IMR-90 (cell line): ENCODE results near the gene COQ10A. TPM values are rescaled to one million over a fixed set of nuclear protein-coding genes. Genes with fewer than 3 reads are reported as not detected.

Experiments
- ATAC-seq: fragments of 200-7000 bp; cut with Tn5 transposase; 2 replicates; pipeline ENCODE4 v1.9.1; 2020; ENCODE audit warnings: low read depth, mild to moderate bottlenecking, moderate library complexity
- BruUV-seq: library from RNA; stranded (reverse); fragments of 400-500 nt; replicated peaks from 2 replicates; lab custom pipeline; 2021; lab: Mats Ljungman, UMichigan
- CTCF ChIA-PET: fragments of 300-600 bp; formaldehyde crosslinking; extraction: SDS; loops from one replicate; lab custom pipeline; 2021; ENCODE audit warnings: antibody characterized with exemption; lab: Yijun Ruan, JAX
- POLR2A ChIA-PET: fragments of 300-600 bp; sonication (Branson Sonifier 250); formaldehyde crosslinking; loops from one replicate; lab custom pipeline; 2022; ENCODE audit warnings: antibody characterized with exemption; ENCODE audit not compliant: unreplicated experiment; lab: Charles Lee
- DNase-seq: peaks from one replicate; pipeline ENCODE4 v3.0.0; 2013
- H2AFZ ChIP-seq: replicated peaks from 2 replicates; pipeline ENCODE3; 2013; ENCODE audit warnings: low read length, mild to moderate bottlenecking; ENCODE audit not compliant: poor library complexity
- H2AK5ac ChIP-seq: 2 replicates; pipeline ENCODE4 v1.6.1; 2013; ENCODE audit warnings: low read depth, low read length, inconsistent platforms
- H2AK9ac ChIP-seq: replicated peaks from 2 replicates; pipeline ENCODE3; 2013; ENCODE audit warnings: mild to moderate bottlenecking, low read depth, low read length, moderate library complexity; ENCODE audit not compliant: poor library complexity
- H2BK120ac ChIP-seq: 2 replicates; pipeline ENCODE4 v1.6.1; 2013; ENCODE audit warnings: low read depth, low read length, inconsistent platforms
- H2BK15ac ChIP-seq: 3 replicates; pipeline ENCODE4 v1.6.1; 2013; ENCODE audit warnings: low read depth, low read length, inconsistent platforms
- H2BK20ac ChIP-seq: 2 replicates; pipeline ENCODE4 v1.6.1; 2013; ENCODE audit warnings: low read depth, mild to moderate bottlenecking, inconsistent platforms, low read length, moderate library complexity
- H2BK5ac ChIP-seq: 2 replicates; pipeline ENCODE4 v1.6.1; 2013; ENCODE audit warnings: mild to moderate bottlenecking, low read depth, low read length, inconsistent platforms; ENCODE audit not compliant: poor library complexity, severe bottlenecking
- H3K14ac ChIP-seq: replicated peaks from 2 replicates; pipeline ENCODE4 v1.6.1; 2013; ENCODE audit warnings: low read depth, low read length, inconsistent platforms
- H3K18ac ChIP-seq: 2 replicates; pipeline ENCODE4 v1.6.1; 2013; ENCODE audit warnings: low read depth, low read length, control low read depth
- H3K23ac ChIP-seq: 2 replicates; pipeline ENCODE4 v1.6.1; 2013; ENCODE audit warnings: low read depth, low read length, inconsistent platforms
- H3K27ac ChIP-seq: 2 replicates; pipeline ENCODE4 v1.5.1; 2013; ENCODE audit warnings: mild to moderate bottlenecking, control low read depth, low read length; ENCODE audit not compliant: insufficient read depth
- H3K27me3 ChIP-seq: 2 replicates; pipeline ENCODE4 v1.6.1; 2013; ENCODE audit warnings: low read length; ENCODE audit not compliant: control insufficient read depth, insufficient read depth
- H3K36me3 ChIP-seq: 2 replicates; pipeline ENCODE4 v1.6.1; 2013; ENCODE audit warnings: low read length, mixed read lengths; ENCODE audit not compliant: control insufficient read depth, insufficient read depth
- H3K4ac ChIP-seq: 2 replicates; pipeline ENCODE4 v1.6.1; 2013; ENCODE audit warnings: low read depth, low read length, inconsistent platforms
- H3K4me1 ChIP-seq: 2 replicates; pipeline ENCODE4 v1.6.1; 2013; ENCODE audit warnings: low read length, mixed read lengths; ENCODE audit not compliant: control insufficient read depth, insufficient read depth
- H3K4me2 ChIP-seq: 2 replicates; pipeline ENCODE4 v1.6.1; 2013; ENCODE audit warnings: low read depth, mild to moderate bottlenecking, control low read depth, low read length, moderate library complexity
- H3K4me3 ChIP-seq: 2 replicates; pipeline ENCODE4 v1.5.1; 2013; ENCODE audit warnings: low read depth, mild to moderate bottlenecking, control low read depth, low read length, moderate library complexity; ENCODE audit not compliant: insufficient read depth
- H3K56ac ChIP-seq: 2 replicates; pipeline ENCODE4 v1.6.1; 2013; ENCODE audit warnings: low read length, inconsistent platforms; ENCODE audit not compliant: insufficient read depth; ENCODE audit errors: extremely low read depth
- H3K79me1 ChIP-seq, 2 experiments: 2 replicates each; pipeline ENCODE4 v1.6.1; 2013; ENCODE audit warnings: low read length in 2 of 2, inconsistent platforms in 1 of 2, low read depth in 1 of 2
- H3K9ac ChIP-seq: 2 replicates; pipeline ENCODE4 v1.6.1; 2013; ENCODE audit warnings: low read depth, low read length, control low read depth
- H3K9me1 ChIP-seq: 2 replicates; pipeline ENCODE4 v1.6.1; 2013; ENCODE audit warnings: low read length, inconsistent platforms; ENCODE audit not compliant: insufficient read depth
- H3K9me3 ChIP-seq: 2 replicates; pipeline ENCODE4 v1.6.1; 2013; ENCODE audit warnings: low read length; ENCODE audit not compliant: control insufficient read depth, insufficient read depth
- H4K20me1 ChIP-seq: 2 replicates; pipeline ENCODE4 v1.6.1; 2013; ENCODE audit warnings: low read length, inconsistent platforms; ENCODE audit not compliant: insufficient read depth
- H4K5ac ChIP-seq: 2 replicates; pipeline ENCODE4 v1.6.1; 2013; ENCODE audit warnings: mild to moderate bottlenecking, low read depth, low read length, control low read depth
- H4K8ac ChIP-seq, 2 experiments: 2 replicates each; pipeline ENCODE4 v1.6.1; 2013; ENCODE audit warnings: low read depth in 2 of 2, low read length in 2 of 2, control low read depth in 1 of 2, inconsistent platforms in 1 of 2
- H4K91ac ChIP-seq: 2 replicates; pipeline ENCODE4 v1.6.1; 2013; ENCODE audit warnings: low read depth, low read length, inconsistent platforms; ENCODE audit not compliant: insufficient read depth
- BHLHE40 ChIP-seq: fragments of 150-350 bp; IDR thresholded peaks from 2 replicates; pipeline ENCODE4 v1.6.1; 2016; ENCODE audit warnings: mild to moderate bottlenecking, low read depth, low read length
- CEBPB ChIP-seq: IDR thresholded peaks from 2 replicates; pipeline ENCODE4 v1.6.1; 2012; ENCODE audit warnings: low read depth, low read length, improper control_type of control experiment
- CHD1 ChIP-seq: IDR thresholded peaks from 2 replicates; pipeline ENCODE4 v1.6.1; 2012; ENCODE audit warnings: low read depth, low read length, improper control_type of control experiment
- ELK1 ChIP-seq: fragments of 150-350 bp; IDR thresholded peaks from 2 replicates; pipeline ENCODE4 v1.6.1; 2016; ENCODE audit warnings: low read depth, mild to moderate bottlenecking, low read length, moderate library complexity, borderline replicate concordance
- MAFK ChIP-seq: IDR thresholded peaks from 2 replicates; pipeline ENCODE4 v1.6.1; 2012; ENCODE audit warnings: low read depth, low read length, improper control_type of control experiment
- MAZ ChIP-seq: IDR thresholded peaks from 2 replicates; pipeline ENCODE4 v1.6.1; 2012; ENCODE audit warnings: low read depth, mild to moderate bottlenecking, low read length, improper control_type of control experiment, moderate library complexity, borderline replicate concordance
- MXI1 ChIP-seq: IDR thresholded peaks from 2 replicates; pipeline ENCODE4 v1.6.1; 2012; ENCODE audit warnings: low read depth, mild to moderate bottlenecking, low read length, moderate library complexity, borderline replicate concordance
- NFE2L2 ChIP-seq: fragments of 150-350 bp; IDR thresholded peaks from 2 replicates; pipeline ENCODE4 v1.6.1; 2016; ENCODE audit warnings: low read depth, mild to moderate bottlenecking, low read length
- POLR2A ChIP-seq: IDR thresholded peaks from 2 replicates; pipeline ENCODE4 v1.6.1; 2012; ENCODE audit warnings: mild to moderate bottlenecking, low read depth, low read length
- RFX5 ChIP-seq: IDR thresholded peaks from 2 replicates; pipeline ENCODE4 v1.8.0; 2012; ENCODE audit warnings: low read depth, mild to moderate bottlenecking, low read length, moderate library complexity
- SMC3 ChIP-seq: fragments of 150-350 bp; IDR thresholded peaks from 2 replicates; pipeline ENCODE4 v1.6.1; 2016; ENCODE audit warnings: low read depth, mild to moderate bottlenecking, antibody characterized with exemption, low read length, moderate library complexity
- USF2 ChIP-seq: fragments of 150-350 bp; IDR thresholded peaks from 2 replicates; pipeline ENCODE4 v1.6.1; 2017; ENCODE audit warnings: mild to moderate bottlenecking, antibody characterized with exemption, low read length, low read depth
- WGBS, 2 experiments: methylation state at CpG; one replicate each; pipeline versions ENCODE4 v1.1.5 to v1.1.7; 2013; ENCODE audit warnings: missing lambda C conversion rate in 2 of 2; ENCODE audit not compliant: insufficient read length in 1 of 2; ENCODE audit errors: extremely low coverage in 2 of 2; 5-methylcytosine and 5-hydroxymethylcytosine counted together
- dilution Hi-C: fragments of 300-500 bp; cut with HindIII; formaldehyde crosslinking; loops from one replicate; pipeline ENCODE4 v1.14.3; 2018; ENCODE audit warnings: low sequenced_read_pairs; ENCODE audit not compliant: unreplicated experiment
- in situ Hi-C: fragments of 300-500 bp; cut with MboI; formaldehyde crosslinking; loops from 3 replicates; pipeline ENCODE4 v1.14.3; 2019; ENCODE audit warnings: low sequenced_read_pairs, inconsistent platforms, mixed read lengths
- intact Hi-C: fragments of 100-400 bp; cut with micrococcal nuclease; formaldehyde crosslinking; loops from 2 replicates; pipeline ENCODE4 v1.10.0; 2022
- polyA plus RNA-seq, 3 experiments: library from polyadenylated mRNA; depleted of rRNA; stranded (reverse); fragments of >200 nt; gene quantifications; 2 replicates each; pipeline ENCODE4 v1.2.3, GENCODE V29; 2012; ENCODE audit warnings: low replicate concordance in 1 of 3
- total RNA-seq: library from RNA; depleted of rRNA; stranded (reverse); fragments of >200 nt; gene quantifications from 2 replicates; pipeline ENCODE4 v1.2.3, GENCODE V29; 2012

The COQ10A gene
- total and polyA plus RNA-seq, 2 of the 4 experiments (the other 2 are of a cell fraction): 4.7 to 10.8 TPM

GRCh38 chr12:56242986-56243385 lies 23.8 kb upstream of the COQ10A start:
- no CpG with 5 or more reads among the region's 13 CpGs for WGBS, 2 experiments
- TF ChIP-seq MXI1 (no peak), NFE2L2 (no peak), MAFK (no peak), MAZ (no peak), SMC3 (no peak), USF2 (no peak), ELK1 (no peak), BHLHE40 (no peak), RFX5 (no peak), CEBPB (no peak), POLR2A (no peak), CHD1 (no peak)
- no peak overlapping the region for H3K23ac ChIP-seq
- peaks cover 11% of the 10 kb centered on the region; the same call in 1 of the 2 replicates for H3K9me1 ChIP-seq
- H3K36me3 ChIP-seq: peaks cover 78% of the 10 kb centered on the region
- H2BK20ac ChIP-seq: no peak overlapping the region
- dilution Hi-C loops (no loop called here), in situ Hi-C loops (no loop called here), intact Hi-C loops (no loop called here)
- no peak overlapping the region for H3K27ac ChIP-seq
- no TSS peak for BruUV-seq
- DNase-seq (no peak), ATAC-seq (no peak)
- no peaks in the 10 kb centered on the region for H3K9me3 ChIP-seq
- H3K56ac ChIP-seq: no peak overlapping the region
- no peak overlapping the region for H2AK9ac ChIP-seq
- H2BK15ac ChIP-seq: no peak overlapping the region
- H4K5ac ChIP-seq: no peak overlapping the region
- H3K14ac ChIP-seq: no peak overlapping the region
- H2AFZ ChIP-seq: no peak overlapping the region
- no peak overlapping the region for H3K4me2 ChIP-seq
- no peak overlapping the region for H4K91ac ChIP-seq
- H2BK120ac ChIP-seq: no peak overlapping the region
- POLR2A ChIA-PET: no interaction called here
- H4K20me1 ChIP-seq: peaks cover 18% of the 10 kb centered on the region
- H2BK5ac ChIP-seq: no peak overlapping the region
- H4K8ac ChIP-seq: no peak overlapping the region
- no peak overlapping the region for H3K4ac ChIP-seq
- H3K9ac ChIP-seq: no peak overlapping the region
- CTCF ChIA-PET: no interaction called here
- no peak overlapping the region for H3K18ac ChIP-seq
- no peaks in the 10 kb centered on the region for H3K27me3 ChIP-seq
- H2AK5ac ChIP-seq: no peak overlapping the region
- H3K4me3 ChIP-seq: no peak overlapping the region
- H3K4me1 ChIP-seq: peaks cover 9% of the 10 kb centered on the region
- H3K79me1 ChIP-seq: peaks cover 14 to 62% of the 10 kb centered on the region in 2 experiments
